Vagina (tissue), 2 donors: ENCODE data around the gene CNOT6. TPM values are rescaled to one million over a fixed set of nuclear protein-coding genes. Genes with fewer than 3 reads are reported as not detected.
A peak's percentile ranks its signal among the peaks of the same experiment; 100 is the strongest.

ENCODE experiments used
- DNase-seq, 2 donors: peaks; one replicate each; pipeline ENCODE4 v3.0.0-alpha.2; 2017; ENCODE audit errors: extremely low spot score in 2 of 2
- H3K27ac ChIP-seq: fragments of 200-600 bp; sonication (generic); one replicate; pipeline ENCODE4 v1.5.1; 2019
- H3K27me3 ChIP-seq: fragments of 200-600 bp; sonication (generic); one replicate; pipeline ENCODE4 v1.5.1; 2019
- H3K36me3 ChIP-seq, 2 donors: fragments of 200-600 bp; sonication (generic); one replicate each; pipeline ENCODE4 v1.5.1; 2017 to 2019
- H3K4me1 ChIP-seq: fragments of 200-600 bp; sonication (generic); one replicate; pipeline ENCODE4 v1.5.1; 2019
- H3K4me3 ChIP-seq, 2 donors: fragments of 200-600 bp; sonication (generic); 1 replicate in 1 of 2; 2 replicates in 1 of 2; pipeline ENCODE4 v1.5.1; 2016 to 2019
- H3K9me3 ChIP-seq: fragments of 200-600 bp; sonication (generic); one replicate; pipeline ENCODE4 v1.5.1; 2019
- POLR2A ChIP-seq, 2 donors: fragments of 450-650 bp; IDR thresholded peaks; one replicate each; pipeline ENCODE4 v1.6.1; 2017; ENCODE audit warnings: antibody characterized with exemption in 2 of 2, mild to moderate bottlenecking in 2 of 2, moderate library complexity in 2 of 2
- POLR2AphosphoS5 ChIP-seq, 2 donors: sonication (generic); formaldehyde crosslinking; IDR thresholded peaks; one replicate each; pipeline ENCODE4 v1.9.0; 2017; ENCODE audit warnings: antibody characterized with exemption in 2 of 2, mild to moderate bottlenecking in 2 of 2, low read depth in 1 of 2; ENCODE audit not compliant: insufficient read depth in 1 of 2
- intact Hi-C: fragments of 100-400 bp; cut with DNase I; formaldehyde crosslinking; loops from one replicate; pipeline ENCODE4 v1.15.1; 2023
- total RNA-seq: library from RNA; depleted of rRNA; stranded (reverse); fragments of >200 nt; gene quantifications from one replicate; pipeline ENCODE4 v1.2.3, GENCODE V29; 2016
- TF ChIP-seq, protein P1 (sequence below), 3 experiments: fragments of 450-650 bp in 2 of 3; fragments of 200-600 bp in 1 of 3; sonication (generic) in 1 of 3; IDR thresholded peaks; one replicate each; pipeline ENCODE4 v1.5.1; 2017 to 2019; ENCODE audit warnings: antibody characterized with exemption in 3 of 3, mild to moderate bottlenecking in 2 of 3, moderate library complexity in 2 of 3

Gene CNOT6
- total RNA-seq, 1 donor from 2014 or later, result 21.4 TPM

DNA sequence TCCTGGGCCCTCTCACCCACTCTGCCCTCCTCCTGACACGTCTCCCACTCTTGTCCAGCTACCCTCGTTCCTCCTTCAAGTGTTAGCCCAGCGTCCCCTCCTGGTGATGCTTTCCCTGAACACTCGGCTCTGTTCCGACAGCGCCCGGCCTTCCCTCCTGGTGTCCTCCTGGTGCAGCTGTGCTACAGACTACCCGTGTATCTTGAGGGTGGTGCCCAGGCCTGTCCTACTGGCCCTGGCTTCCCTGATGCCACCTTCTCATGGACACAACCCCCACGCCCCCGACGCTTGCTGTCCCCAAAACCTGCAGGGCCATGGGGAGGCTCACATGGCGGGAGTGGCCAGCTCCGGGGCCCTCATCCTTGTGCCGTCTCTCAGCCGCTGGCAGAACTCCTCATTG lies 118.5 kb downstream of the CNOT6 start:
- no peak for DNase-seq
- intact Hi-C loops, result no loop called here
- Histone ChIP-seq H3K27ac (no peak overlapping the region), H3K4me1 (no peaks in the 10 kb centered on the region), H3K4me3 (no peak overlapping the region), H3K36me3 (no peaks in the 10 kb centered on the region), H3K9me3 (no peaks in the 10 kb centered on the region), H3K27me3 (no peaks in the 10 kb centered on the region)
- TF ChIP-seq POLR2A (IDR thresholded peaks at IDR 0.05), result no peak
- TF ChIP-seq, protein P1, sequence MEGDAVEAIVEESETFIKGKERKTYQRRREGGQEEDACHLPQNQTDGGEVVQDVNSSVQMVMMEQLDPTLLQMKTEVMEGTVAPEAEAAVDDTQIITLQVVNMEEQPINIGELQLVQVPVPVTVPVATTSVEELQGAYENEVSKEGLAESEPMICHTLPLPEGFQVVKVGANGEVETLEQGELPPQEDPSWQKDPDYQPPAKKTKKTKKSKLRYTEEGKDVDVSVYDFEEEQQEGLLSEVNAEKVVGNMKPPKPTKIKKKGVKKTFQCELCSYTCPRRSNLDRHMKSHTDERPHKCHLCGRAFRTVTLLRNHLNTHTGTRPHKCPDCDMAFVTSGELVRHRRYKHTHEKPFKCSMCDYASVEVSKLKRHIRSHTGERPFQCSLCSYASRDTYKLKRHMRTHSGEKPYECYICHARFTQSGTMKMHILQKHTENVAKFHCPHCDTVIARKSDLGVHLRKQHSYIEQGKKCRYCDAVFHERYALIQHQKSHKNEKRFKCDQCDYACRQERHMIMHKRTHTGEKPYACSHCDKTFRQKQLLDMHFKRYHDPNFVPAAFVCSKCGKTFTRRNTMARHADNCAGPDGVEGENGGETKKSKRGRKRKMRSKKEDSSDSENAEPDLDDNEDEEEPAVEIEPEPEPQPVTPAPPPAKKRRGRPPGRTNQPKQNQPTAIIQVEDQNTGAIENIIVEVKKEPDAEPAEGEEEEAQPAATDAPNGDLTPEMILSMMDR (IDR thresholded peaks at IDR 0.05), result no peak
- no peak for TF ChIP-seq POLR2AphosphoS5 (IDR thresholded peaks at IDR 0.05; ENCODE audit: insufficient read depth in 1 of 2, low read depth in 1 of 2)

DNA sequence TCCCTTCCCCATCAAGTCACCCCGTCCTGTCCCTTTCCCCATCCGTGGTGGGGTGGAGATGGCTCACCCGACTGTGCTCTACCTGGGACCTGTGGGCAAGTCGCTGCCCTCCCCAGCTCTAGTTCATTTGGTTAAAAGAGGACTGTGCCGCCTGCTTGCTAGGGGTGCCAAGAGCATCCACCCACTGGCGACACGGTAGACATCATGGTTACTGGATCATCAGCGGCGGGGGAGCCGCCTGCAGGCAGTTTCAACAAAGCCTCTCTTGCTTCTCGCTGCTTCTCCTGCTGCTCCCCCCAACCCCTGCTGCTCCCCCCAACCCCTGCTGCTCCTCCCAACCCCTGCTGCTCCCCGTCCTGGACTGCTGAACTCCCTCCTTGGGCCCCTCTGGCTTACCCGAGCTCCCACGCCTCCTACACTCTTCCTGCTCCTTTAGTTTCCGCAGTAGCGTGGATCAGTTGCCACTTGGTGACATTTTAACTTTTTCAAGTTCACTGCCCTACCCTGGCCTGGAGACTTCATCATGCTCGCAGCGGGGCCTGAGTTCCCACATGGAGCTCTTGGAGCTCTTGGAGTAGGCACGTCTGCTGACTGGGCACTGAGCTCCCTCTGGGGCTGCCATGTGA lies 119.1 kb downstream of the CNOT6 start:
- DNase-seq, result no peak
- intact Hi-C loops, result no loop called here
- Histone ChIP-seq H3K27ac (no peak overlapping the region), H3K9me3 (no peaks in the 10 kb centered on the region), H3K27me3 (no peaks in the 10 kb centered on the region), H3K36me3 (no peaks in the 10 kb centered on the region), H3K4me3 (no peak overlapping the region), H3K4me1 (no peaks in the 10 kb centered on the region)
- TF ChIP-seq POLR2A (IDR thresholded peaks at IDR 0.05) (no peak), POLR2AphosphoS5 (IDR thresholded peaks at IDR 0.05; ENCODE audit: insufficient read depth in 1 of 2, low read depth in 1 of 2) (no peak)

- Histone ChIP-seq H3K27me3 (no peaks in the 10 kb centered on the region), H3K4me3 (no peak overlapping the region), H3K36me3 (no peaks in the 10 kb centered on the region), H3K4me1 (no peaks in the 10 kb centered on the region), H3K9me3 (no peaks in the 10 kb centered on the region), H3K27ac (no peak overlapping the region)
- no peak for TF ChIP-seq POLR2A (IDR thresholded peaks at IDR 0.05)
- no peak for TF ChIP-seq POLR2AphosphoS5 (IDR thresholded peaks at IDR 0.05; ENCODE audit: insufficient read depth in 1 of 2, low read depth in 1 of 2)
- TF ChIP-seq, protein P1 (IDR thresholded peaks at IDR 0.05), result no peak
- DNase-seq, result no peak
- intact Hi-C loops, result no loop called here
Observed at GRCh38 chr5:180613814-180614188, 119.6 kb downstream of the CNOT6 start.

GRCh38 chr5:180618487-180618828 lies 124.3 kb downstream of the CNOT6 start:
- Histone ChIP-seq H3K27ac (no peak overlapping the region), H3K27me3 (no peaks in the 10 kb centered on the region), H3K36me3 (no peaks in the 10 kb centered on the region), H3K9me3 (no peaks in the 10 kb centered on the region), H3K4me1 (no peaks in the 10 kb centered on the region), H3K4me3 (peak overlapping the region in 1 of 2 donors; percentile 13)
- intact Hi-C loops, result no loop called here
- no peak for DNase-seq
- TF ChIP-seq POLR2A (IDR thresholded peaks at IDR 0.05) (no peak), POLR2AphosphoS5 (IDR thresholded peaks at IDR 0.05; ENCODE audit: insufficient read depth in 1 of 2, low read depth in 1 of 2) (no peak)
- TF ChIP-seq, protein P1 (IDR thresholded peaks at IDR 0.05), result no peak

GRCh38 chr5:180618829-180619562 lies 124.8 kb downstream of the CNOT6 start:
- no peaks in the 10 kb centered on the region for H3K9me3 ChIP-seq
- intact Hi-C loops, result no loop called here
- H3K36me3 ChIP-seq, result no peaks in the 10 kb centered on the region
- H3K27ac ChIP-seq, result no peak overlapping the region
- no peak for TF ChIP-seq POLR2A (IDR thresholded peaks at IDR 0.05)
- TF ChIP-seq, protein P1 (IDR thresholded peaks at IDR 0.05), result no peak
- TF ChIP-seq POLR2AphosphoS5 (IDR thresholded peaks at IDR 0.05; ENCODE audit: insufficient read depth in 1 of 2, low read depth in 1 of 2), result no peak
- DNase-seq, result no peak
- H3K27me3 ChIP-seq, result no peaks in the 10 kb centered on the region
- H3K4me1 ChIP-seq, result no peaks in the 10 kb centered on the region
- H3K4me3 ChIP-seq, result peak overlapping the region in 1 of 2 donors; percentile 13
